ENCODE data around the gene SMIM23.
"Not testable (repeated sequence)": the region's sequence is repeated elsewhere in the genome, so short reads cannot be mapped to it uniquely, and the experiment has no call there.

The SMIM23 gene

DNA sequence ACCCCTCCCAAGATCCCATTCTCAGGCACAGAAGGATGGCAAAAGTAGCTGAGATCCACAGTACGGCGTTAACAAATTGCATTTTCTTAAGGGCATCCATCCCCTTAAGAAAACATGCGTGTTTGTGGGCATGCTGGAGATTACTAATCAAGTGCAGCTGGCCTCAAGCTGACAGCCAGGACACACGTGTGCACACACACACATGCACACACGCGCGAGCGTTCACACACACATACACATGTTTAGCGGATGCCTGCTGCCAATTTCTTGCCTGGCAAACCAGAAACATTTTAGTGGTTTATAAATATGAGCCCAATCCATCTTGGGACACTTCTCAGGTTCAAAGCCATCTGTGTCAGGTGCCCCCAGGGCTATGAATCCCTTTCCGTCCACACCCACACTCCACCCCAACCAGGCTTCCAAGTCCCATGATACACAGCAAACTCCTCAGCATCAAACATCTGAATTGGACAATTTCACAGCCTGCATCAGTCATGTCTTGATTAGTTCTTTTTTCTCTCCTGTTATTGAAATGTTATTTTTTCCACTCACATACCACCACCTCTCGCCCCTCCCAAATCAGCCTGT is 23.5 kb upstream of the SMIM23 start:
- H3K27ac Mint-ChIP-seq: no peak overlapping the region
- H3K9me3 Mint-ChIP-seq: peaks cover 10% of the 10 kb centered on the region
- peaks cover 6% of the 10 kb centered on the region for H3K27me3 Mint-ChIP-seq
- no peaks in the 10 kb centered on the region for H3K4me1 Mint-ChIP-seq
- H3K4me3 Mint-ChIP-seq: no peak overlapping the region
- H3K36me3 Mint-ChIP-seq: no peaks in the 10 kb centered on the region

DNA sequence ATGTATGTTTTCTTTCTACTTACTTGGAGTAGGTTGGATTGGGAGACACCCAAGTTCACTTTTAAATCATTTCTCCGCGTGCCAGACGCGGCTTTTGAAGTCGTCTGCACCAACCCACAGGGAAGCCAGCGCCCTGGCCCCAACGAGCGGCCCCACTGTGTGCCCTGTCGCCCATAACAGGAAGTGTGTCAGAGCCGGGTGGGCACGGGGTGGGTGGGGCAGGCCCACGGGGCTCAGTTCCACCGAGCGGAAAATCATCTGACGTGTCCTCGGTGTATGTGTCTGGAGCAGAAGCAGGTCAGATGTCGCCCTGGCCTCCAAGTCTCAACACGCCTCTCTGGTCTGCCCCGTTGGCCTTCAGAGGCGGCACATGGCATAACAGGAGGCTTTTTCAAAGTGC is 22.7 kb upstream of the SMIM23 start:
- H3K27ac Mint-ChIP-seq: no peak overlapping the region
- peaks cover 5% of the 10 kb centered on the region for H3K27me3 Mint-ChIP-seq
- H3K9me3 Mint-ChIP-seq: peaks cover 15% of the 10 kb centered on the region
- H3K36me3 Mint-ChIP-seq: no peaks in the 10 kb centered on the region
- no peaks in the 10 kb centered on the region for H3K4me1 Mint-ChIP-seq
- H3K4me3 Mint-ChIP-seq: no peak overlapping the region

DNA sequence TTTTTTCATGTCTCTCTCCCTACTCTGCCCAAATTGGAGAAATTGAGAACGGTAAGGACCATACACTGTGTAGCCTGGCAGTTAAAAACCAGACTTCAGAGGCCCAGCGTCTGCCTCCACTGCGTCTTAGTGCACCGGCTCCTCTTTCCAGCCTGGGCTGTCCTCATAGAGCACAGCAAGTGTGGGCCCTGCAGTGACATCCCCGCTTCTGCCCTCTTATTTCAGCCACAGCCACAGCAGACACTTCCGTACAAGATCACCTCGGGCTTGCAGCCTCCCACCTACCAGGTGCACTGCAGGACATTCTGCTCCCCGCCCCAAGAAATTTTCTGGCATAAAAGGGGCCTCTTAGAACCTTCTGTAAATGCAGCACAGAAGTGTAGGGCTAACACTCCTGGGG is 21.4 kb upstream of the SMIM23 start:
- H3K27me3 Mint-ChIP-seq: peaks cover 7% of the 10 kb centered on the region
- peaks cover 9% of the 10 kb centered on the region for H3K9me3 Mint-ChIP-seq
- no peak overlapping the region for H3K4me3 Mint-ChIP-seq
- no peaks in the 10 kb centered on the region for H3K36me3 Mint-ChIP-seq
- H3K4me1 Mint-ChIP-seq: no peaks in the 10 kb centered on the region
- H3K27ac Mint-ChIP-seq: no peak overlapping the region

DNA sequence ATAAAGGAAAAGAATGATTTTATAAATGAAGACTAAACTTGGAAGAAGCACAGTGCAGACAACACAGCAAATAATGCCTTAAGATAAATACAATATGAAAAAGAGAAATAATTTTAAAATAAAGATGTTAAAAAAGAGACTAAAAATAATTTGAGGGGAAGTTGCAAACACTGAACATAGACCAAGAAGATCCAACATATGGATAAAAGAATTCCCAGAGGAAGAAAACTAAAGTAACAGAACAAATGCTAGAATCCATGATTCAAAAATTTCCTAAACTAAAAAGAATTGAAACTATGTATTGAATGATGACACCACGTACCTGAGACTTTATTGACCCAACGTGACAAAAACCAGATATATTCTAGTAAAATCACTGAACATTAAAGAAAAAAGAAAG is 18.7 kb upstream of the SMIM23 start:
- H3K27ac Mint-ChIP-seq: no peak overlapping the region
- no peak overlapping the region for H3K4me3 Mint-ChIP-seq
- H3K4me1 Mint-ChIP-seq: no peaks in the 10 kb centered on the region
- no peaks in the 10 kb centered on the region for H3K36me3 Mint-ChIP-seq
- H3K27me3 Mint-ChIP-seq: peaks cover 16% of the 10 kb centered on the region
- peaks cover 9% of the 10 kb centered on the region for H3K9me3 Mint-ChIP-seq

DNA sequence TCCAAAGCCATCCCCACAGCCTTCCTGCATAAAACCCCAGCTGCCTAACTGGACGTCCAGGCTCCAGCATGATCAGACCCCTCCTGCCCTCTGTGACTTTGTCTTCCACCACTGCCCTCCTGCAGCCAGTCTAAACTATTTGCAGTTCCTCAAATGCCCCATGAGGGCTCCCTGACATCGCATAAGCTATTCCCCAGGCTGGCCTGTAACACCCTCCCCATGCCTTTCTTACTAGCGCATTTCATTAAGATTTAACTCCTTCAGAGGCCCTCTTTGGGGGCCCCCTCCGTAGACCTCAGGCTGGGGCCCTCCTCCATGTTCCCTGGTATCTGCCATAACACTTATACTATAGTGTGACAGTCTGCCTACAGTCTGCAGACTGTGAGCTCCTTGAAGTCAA is 15.5 kb upstream of the SMIM23 start:
- H3K27ac Mint-ChIP-seq: no peak overlapping the region
- no peak overlapping the region for H3K4me3 Mint-ChIP-seq
- H3K36me3 Mint-ChIP-seq: no peaks in the 10 kb centered on the region
- H3K9me3 Mint-ChIP-seq: peaks cover 9% of the 10 kb centered on the region
- peaks cover 13% of the 10 kb centered on the region for H3K27me3 Mint-ChIP-seq
- no peaks in the 10 kb centered on the region for H3K4me1 Mint-ChIP-seq

DNA sequence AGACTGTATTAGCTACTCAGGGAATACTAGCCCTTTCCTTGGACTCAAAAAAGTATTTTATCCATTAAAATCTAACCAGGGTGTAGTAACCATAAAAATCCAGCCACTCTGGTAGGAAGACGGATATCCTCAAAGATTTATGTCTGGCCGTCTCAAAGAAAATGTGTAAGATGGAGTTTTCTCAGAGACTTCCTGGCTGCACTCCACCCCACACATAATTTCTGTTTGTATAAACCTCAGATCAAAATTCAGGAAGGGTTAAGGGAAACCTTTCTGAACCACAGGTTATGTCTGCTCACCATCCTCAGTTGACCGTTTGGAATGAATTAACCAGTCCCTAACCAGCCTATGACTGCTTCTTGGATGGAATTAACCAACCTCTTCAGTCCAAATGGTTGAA is 13.8 kb upstream of the SMIM23 start:
- H3K27me3 Mint-ChIP-seq: peaks cover 12% of the 10 kb centered on the region
- no peak overlapping the region for H3K4me3 Mint-ChIP-seq
- no peaks in the 10 kb centered on the region for H3K4me1 Mint-ChIP-seq
- no peak overlapping the region for H3K27ac Mint-ChIP-seq
- peaks cover 9% of the 10 kb centered on the region for H3K9me3 Mint-ChIP-seq
- H3K36me3 Mint-ChIP-seq: no peaks in the 10 kb centered on the region

DNA sequence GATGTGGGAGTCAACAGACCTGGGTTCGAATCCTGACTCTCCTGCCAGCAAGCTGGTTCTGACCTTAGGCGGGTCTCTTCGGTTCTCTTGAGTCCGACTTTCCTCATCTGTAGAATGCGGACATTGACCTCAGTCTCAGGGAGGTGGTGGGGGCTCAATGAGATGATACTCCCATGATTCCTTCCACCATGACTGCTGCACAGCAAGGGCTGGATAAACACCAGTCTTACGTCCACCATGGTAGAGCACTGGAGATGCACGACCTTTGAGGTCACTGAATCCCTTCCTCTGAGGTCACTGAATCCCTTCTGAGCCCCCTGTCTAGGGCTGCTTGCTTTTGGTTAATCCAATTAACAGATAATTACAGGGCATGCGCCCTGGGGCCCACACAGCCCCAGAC is 12.5 kb upstream of the SMIM23 start:
- no peaks in the 10 kb centered on the region for H3K9me3 Mint-ChIP-seq
- H3K27ac Mint-ChIP-seq: no peak overlapping the region
- H3K36me3 Mint-ChIP-seq: no peaks in the 10 kb centered on the region
- H3K4me1 Mint-ChIP-seq: no peaks in the 10 kb centered on the region
- no peak overlapping the region for H3K4me3 Mint-ChIP-seq
- H3K27me3 Mint-ChIP-seq: peaks cover 14% of the 10 kb centered on the region

DNA sequence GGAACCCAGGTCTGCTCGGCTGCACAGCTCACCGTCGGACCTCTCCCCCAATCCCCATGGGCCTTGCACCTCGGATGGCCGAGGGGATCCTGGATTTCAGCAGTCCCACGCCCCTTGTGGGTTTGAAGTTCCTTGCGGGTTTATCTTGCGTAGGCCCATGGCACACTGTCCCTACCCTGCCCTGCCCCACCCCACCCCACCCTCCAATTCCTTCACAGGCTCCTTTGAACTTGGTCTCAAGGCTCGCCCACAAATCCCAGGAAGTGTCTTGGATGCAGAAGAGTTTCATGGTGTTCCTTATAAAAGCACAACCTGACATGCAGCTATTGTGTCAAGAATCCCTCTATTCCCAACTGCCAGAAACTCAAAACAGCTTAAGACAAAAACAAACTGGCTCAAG is 11.2 kb upstream of the SMIM23 start:
- H3K27ac Mint-ChIP-seq: no peak overlapping the region

DNA sequence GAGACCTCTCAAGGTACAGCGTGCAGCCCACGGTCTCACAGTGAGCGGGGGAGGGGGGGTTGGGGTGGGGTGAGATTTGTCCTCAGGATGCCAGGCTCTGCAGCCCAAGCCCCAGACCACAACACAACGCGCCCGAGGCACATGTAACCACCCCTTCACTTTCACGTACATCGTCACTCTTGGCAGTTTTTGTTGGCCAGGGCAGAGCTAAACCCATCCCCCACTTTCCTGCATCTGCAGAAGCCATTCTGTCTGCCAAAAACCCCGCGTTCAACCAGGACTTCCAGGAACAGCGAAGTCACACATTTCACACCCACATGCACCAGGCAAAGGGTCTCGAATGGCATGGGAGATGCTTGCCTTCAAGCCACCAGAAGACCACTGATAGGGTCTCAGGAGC is 9.4 kb upstream of the SMIM23 start:
- no peaks in the 10 kb centered on the region for H3K9me3 Mint-ChIP-seq
- H3K36me3 Mint-ChIP-seq: no peaks in the 10 kb centered on the region
- H3K4me3 Mint-ChIP-seq: no peak overlapping the region
- H3K27ac Mint-ChIP-seq: no peak overlapping the region
- peaks cover 6% of the 10 kb centered on the region for H3K27me3 Mint-ChIP-seq
- H3K4me1 Mint-ChIP-seq: no peaks in the 10 kb centered on the region

More for the DNA sequence above, 11.2 kb upstream of the SMIM23 start:
- no peaks in the 10 kb centered on the region for H3K9me3 Mint-ChIP-seq
- H3K27me3 Mint-ChIP-seq: peaks cover 12% of the 10 kb centered on the region
- H3K36me3 Mint-ChIP-seq: no peaks in the 10 kb centered on the region
- H3K4me1 Mint-ChIP-seq: no peaks in the 10 kb centered on the region
- no peak overlapping the region for H3K4me3 Mint-ChIP-seq

DNA sequence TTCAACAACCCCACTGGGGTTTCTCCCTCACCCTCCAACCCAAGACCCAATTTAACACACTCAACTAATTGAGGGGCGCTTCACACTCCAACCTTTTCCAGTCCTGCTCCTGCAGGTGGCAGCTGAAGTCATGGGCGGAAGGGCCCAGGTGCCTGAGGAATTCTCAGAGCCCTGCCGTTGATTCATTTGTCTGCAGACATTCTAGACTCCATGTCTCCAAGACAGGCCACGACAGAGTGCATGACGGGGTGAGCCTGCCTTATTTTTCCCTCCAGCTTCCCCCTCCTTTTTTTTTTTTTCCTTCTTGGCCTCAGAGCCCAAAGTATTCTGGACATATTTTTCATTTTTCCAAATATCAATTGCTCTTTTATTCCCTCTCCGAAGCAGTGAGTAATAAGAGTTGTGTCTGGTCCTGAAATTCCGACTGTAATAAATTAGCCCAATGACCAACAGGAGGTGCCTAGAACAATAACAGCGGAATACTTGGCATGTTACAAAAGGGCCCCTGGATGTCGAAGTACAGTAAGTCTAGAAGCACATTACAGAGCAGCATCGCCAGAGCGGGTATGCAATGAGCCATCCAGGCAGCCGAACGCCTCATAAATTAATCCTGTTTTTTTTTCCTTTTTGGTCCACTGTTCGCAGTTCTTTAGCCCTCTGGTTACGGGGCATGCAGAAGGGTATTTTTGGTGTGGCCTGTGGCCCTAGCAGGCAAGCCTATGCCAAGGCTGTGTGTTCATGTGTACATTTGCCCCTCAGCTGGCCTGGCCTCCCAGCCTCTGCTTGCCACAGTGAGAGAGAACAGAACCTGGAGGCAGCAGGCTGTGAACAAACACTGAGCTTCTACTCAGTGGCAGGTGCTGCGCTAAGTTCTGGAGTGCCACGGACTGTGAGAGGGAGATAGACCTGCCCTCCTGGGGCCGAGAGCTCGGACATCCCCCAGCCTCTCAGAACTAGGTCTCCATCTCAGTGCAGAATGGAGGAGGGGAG is 8.6 kb upstream of the SMIM23 start:
- Mint-ChIP-seq H3K36me3 (no peaks in the 10 kb centered on the region), H3K4me1 (no peaks in the 10 kb centered on the region), H3K4me3 (no peak overlapping the region), H3K27ac (no peak overlapping the region), H3K9me3 (no peaks in the 10 kb centered on the region), H3K27me3 (peaks cover 4% of the 10 kb centered on the region)

DNA sequence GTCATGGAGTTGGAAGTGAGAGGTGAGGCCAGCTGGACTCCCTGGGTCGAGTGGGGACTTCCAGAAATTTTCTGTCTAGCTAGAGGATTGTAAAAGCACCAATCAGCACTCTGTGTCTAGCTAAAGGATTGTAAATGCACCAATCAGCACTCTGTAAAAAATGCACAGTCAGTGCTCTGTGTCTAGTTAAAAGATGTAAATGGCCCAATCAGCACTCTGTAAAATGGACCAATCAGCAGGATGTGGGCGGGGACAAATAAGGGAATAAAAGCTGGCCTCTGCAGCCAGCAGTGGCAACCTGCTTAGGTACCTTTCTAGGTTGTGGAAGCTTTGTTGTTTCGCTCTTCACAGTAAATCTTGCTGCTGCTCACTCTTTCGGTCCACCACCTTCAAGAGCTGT is 3.9 kb upstream of the SMIM23 start:
- not testable (repeated sequence) for H3K27me3 Mint-ChIP-seq, H3K4me3 Mint-ChIP-seq, H3K27ac Mint-ChIP-seq, H3K9me3 Mint-ChIP-seq, H3K4me1 Mint-ChIP-seq, H3K36me3 Mint-ChIP-seq

DNA sequence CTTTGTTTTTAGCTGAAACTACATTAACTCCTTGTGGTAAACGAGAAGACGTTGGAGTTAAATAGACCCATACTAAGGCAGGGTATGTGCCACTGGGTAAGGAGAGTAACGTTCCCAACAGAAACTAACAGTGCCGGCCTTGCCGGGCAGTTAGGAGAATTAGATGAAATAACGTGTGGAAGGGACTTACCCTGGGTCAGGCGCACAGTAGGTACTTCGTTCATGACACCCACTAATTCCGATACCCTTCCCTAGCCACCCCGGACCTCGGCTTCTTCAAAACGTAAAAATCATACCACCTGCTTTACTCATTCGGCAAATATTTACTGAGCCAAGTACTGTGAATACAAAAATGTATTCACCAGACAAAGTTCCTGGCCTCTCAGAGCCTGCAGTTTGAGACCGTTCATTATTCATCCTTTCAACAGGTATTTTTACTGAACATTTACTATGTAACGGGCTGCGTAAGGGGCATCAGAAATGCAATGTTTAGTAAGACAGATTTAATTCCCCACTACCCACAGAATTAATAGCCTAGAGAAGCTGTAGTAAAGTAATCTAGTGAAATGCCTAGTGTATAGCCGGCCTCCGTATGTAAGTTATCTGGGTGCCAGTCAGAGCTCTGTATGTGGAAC is 3.2 kb upstream of the SMIM23 start:
- no peak overlapping the region for H3K4me3 Mint-ChIP-seq
- H3K27me3 Mint-ChIP-seq: peaks cover 2% of the 10 kb centered on the region
- H3K9me3 Mint-ChIP-seq: no peaks in the 10 kb centered on the region
- no peaks in the 10 kb centered on the region for H3K36me3 Mint-ChIP-seq
- no peak overlapping the region for H3K27ac Mint-ChIP-seq
- no peaks in the 10 kb centered on the region for H3K4me1 Mint-ChIP-seq

DNA sequence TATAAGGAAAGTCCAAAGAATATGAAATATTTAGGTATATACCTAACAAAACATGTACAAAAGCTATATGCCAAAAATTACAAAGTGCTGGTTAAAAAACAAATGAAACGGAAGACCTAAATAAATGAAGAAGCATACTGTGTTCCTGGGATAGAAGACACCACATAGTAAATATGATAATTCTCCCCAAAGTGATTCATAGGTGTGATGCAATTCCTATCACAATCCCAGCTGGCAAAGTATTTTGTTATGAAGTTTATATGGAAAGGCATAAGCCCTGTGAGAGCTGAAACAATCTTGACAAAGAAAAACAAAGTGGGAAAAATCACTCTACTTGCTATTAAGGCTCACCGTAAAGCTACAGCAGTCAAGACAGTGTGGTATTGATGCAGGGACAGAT is 2.6 kb upstream of the SMIM23 start:
- H3K36me3 Mint-ChIP-seq: no peaks in the 10 kb centered on the region
- H3K9me3 Mint-ChIP-seq: no peaks in the 10 kb centered on the region
- H3K4me1 Mint-ChIP-seq: no peaks in the 10 kb centered on the region
- H3K27ac Mint-ChIP-seq: no peak overlapping the region
- H3K27me3 Mint-ChIP-seq: peaks cover 2% of the 10 kb centered on the region
- H3K4me3 Mint-ChIP-seq: no peak overlapping the region

DNA sequence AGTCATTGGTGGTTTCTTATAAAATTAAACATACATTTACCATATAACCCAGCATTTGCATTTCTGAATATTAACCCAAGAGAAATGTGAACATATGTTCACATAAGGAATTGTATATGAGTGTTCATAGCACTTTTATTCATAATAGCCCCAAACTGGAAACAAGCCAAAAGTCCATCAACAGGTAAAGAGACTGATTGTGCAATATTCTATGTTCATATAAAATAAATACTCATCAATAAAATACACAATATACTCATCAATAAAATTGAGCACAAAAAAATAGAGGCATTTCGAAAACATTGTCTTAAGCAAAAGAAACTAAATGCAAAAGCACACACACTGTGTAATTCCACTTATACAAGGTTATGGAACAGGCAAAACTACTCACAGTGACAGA is 3.7 kb downstream of the SMIM23 start:
- no peaks in the 10 kb centered on the region for H3K9me3 Mint-ChIP-seq
- H3K27me3 Mint-ChIP-seq: peaks cover 4% of the 10 kb centered on the region
- no peaks in the 10 kb centered on the region for H3K36me3 Mint-ChIP-seq
- no peak overlapping the region for H3K4me3 Mint-ChIP-seq
- H3K27ac Mint-ChIP-seq: no peak overlapping the region
- no peaks in the 10 kb centered on the region for H3K4me1 Mint-ChIP-seq

DNA sequence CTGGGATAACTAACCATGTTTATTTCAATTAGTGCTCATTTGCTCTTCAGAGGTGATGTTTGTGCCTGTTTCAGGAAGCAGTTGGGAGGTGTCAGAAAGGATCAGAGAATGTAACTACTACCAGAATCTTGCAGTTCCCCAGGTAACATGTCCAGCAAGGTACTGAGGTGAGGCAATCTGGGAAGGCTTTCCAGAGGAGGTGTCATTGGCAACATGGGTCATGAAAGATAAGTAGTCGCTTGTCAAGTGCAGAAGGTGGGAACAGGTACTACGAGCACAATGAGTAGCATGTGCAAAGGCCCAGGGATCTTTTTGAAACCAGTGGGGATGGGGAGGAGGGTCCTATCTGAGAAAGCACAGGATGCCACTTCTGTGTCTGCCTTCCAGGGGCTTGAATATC is 4.8 kb downstream of the SMIM23 start:
- Mint-ChIP-seq H3K27ac (no peak overlapping the region), H3K4me3 (no peak overlapping the region), H3K36me3 (no peaks in the 10 kb centered on the region), H3K27me3 (peaks cover 4% of the 10 kb centered on the region), H3K4me1 (no peaks in the 10 kb centered on the region), H3K9me3 (no peaks in the 10 kb centered on the region)

DNA sequence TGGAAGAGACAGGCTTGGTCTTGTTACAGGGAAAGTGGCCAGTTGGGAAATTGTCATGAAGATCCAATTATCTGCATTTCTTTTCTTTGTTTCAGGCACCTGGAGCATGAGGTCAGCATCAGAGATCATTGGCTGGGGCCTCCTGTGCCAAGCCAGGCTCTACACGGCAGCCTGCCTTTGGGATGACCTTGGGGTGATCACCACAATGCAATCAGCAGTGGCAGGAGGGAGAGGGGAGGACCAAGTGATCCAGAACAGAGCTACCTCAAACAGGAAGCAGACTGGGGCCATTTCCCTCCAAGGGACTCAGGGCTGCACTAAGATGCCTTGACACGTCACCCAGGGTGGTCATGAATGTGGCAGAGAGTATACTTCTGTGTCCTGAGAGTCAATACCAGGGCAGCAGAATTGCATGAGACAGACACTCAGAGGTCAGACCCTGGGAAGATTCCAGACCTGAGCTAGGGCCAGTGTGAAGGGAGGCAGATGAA is 8.9 kb downstream of the SMIM23 start:
- Mint-ChIP-seq H3K36me3 (no peaks in the 10 kb centered on the region), H3K4me3 (no peak overlapping the region), H3K9me3 (no peaks in the 10 kb centered on the region), H3K27ac (no peak overlapping the region), H3K4me1 (no peaks in the 10 kb centered on the region), H3K27me3 (peaks cover 6% of the 10 kb centered on the region)
